HepG2 (cell line): Measurements from ENCODE around the gene ZSWIM2. TPM values are rescaled to one million over a fixed set of nuclear protein-coding genes. Genes with fewer than 3 reads are reported as not detected.

ENCODE experiments used
- ATAC-seq: fragments of 200-7000 bp; cut with Tn5 transposase; 3 replicates; pipeline ENCODE4 v1.9.1; 2020; ENCODE audit warnings: mild to moderate bottlenecking, moderate library complexity
- BruUV-seq: library from RNA; stranded (reverse); fragments of 400-500 nt; replicated peaks from 2 replicates; lab custom pipeline; 2021; lab: Mats Ljungman, UMichigan
- CTCF ChIA-PET: fragments of 300-600 bp; formaldehyde crosslinking; extraction: SDS; loops from one replicate; lab custom pipeline; 2021; ENCODE audit warnings: low total read pairs, inconsistent platforms, low intra/inter-chr PET ratio; lab: Yijun Ruan, JAX
- POLR2A ChIA-PET: fragments of 350-600 bp; sonication (Branson Sonifier 250); formaldehyde crosslinking; loops from one replicate; lab custom pipeline; 2020; ENCODE audit warnings: antibody characterized with exemption, inconsistent platforms; lab: Yijun Ruan, JAX
- DNase-seq: peaks from one replicate; pipeline ENCODE4 v3.0.0-alpha.2; 2015; ENCODE audit warnings: low spot score
- FAIRE-seq: peaks from 3 replicates; lab custom pipeline; 2011; peaks lifted over from hg19 to GRCh38; lab: Jason Lieb, UNC
- H2AFZ ChIP-seq: one replicate; pipeline ENCODE4 v1.6.1; 2011; ENCODE audit warnings: low read length, inconsistent platforms
- H3K27ac ChIP-seq: fragments of 300-600 bp; 3 replicates; pipeline ENCODE4 v1.8.0; 2011; ENCODE audit warnings: mixed run types, mild to moderate bottlenecking, mixed read lengths, low read length, inconsistent platforms; ENCODE audit not compliant: insufficient read depth; ENCODE audit errors: extremely low read length
- H3K27me3 ChIP-seq, 2 experiments: fragments of 200-600 bp in 1 of 2; 2 replicates in 1 of 2; 3 replicates in 1 of 2; pipeline versions ENCODE4 v1.6.0 to v1.8.0; 2011; ENCODE audit warnings: low read length in 2 of 2, mild to moderate bottlenecking in 2 of 2, moderate library complexity in 2 of 2, inconsistent platforms in 1 of 2; ENCODE audit not compliant: insufficient read depth in 2 of 2, control insufficient read depth in 1 of 2
- H3K36me3 ChIP-seq, 2 experiments: fragments of 200-600 bp in 1 of 2; replicated peaks in 1 of 2; 2 replicates in 1 of 2; 3 replicates in 1 of 2; pipeline versions ENCODE4 v1.5.1 to v1.8.0; 2011; ENCODE audit warnings: low read length in 2 of 2, inconsistent platforms in 1 of 2; ENCODE audit not compliant: insufficient read depth in 2 of 2, control insufficient read depth in 1 of 2
- H3K4me1 ChIP-seq: 2 replicates; pipeline ENCODE4 v1.5.1; 2012; ENCODE audit warnings: low read length, inconsistent platforms; ENCODE audit not compliant: insufficient read depth
- H3K4me2 ChIP-seq: 2 replicates; pipeline ENCODE4 v1.6.0; 2011; ENCODE audit warnings: low read depth, low read length, inconsistent platforms
- H3K4me3 ChIP-seq, 3 experiments: fragments of 200-600 bp in 1 of 3; sonication (generic), shearing (Covaris generic) in 1 of 3; replicated peaks in 1 of 3; 2 replicates each; pipeline ENCODE4 v1.5.1; 2011 to 2016; ENCODE audit warnings: low read length in 3 of 3, inconsistent platforms in 2 of 3, low read depth in 2 of 3, mild to moderate bottlenecking in 2 of 3, control low read depth in 1 of 3, mixed read lengths in 1 of 3; ENCODE audit not compliant: insufficient read depth in 1 of 3
- H3K79me2 ChIP-seq: one replicate; pipeline ENCODE4 v1.6.1; 2011; ENCODE audit warnings: low read length, inconsistent platforms; ENCODE audit not compliant: insufficient read depth
- H3K9ac ChIP-seq: 2 replicates; pipeline ENCODE4 v1.6.0; 2011; ENCODE audit warnings: mild to moderate bottlenecking, low read depth, low read length, inconsistent platforms; ENCODE audit not compliant: insufficient read depth
- H3K9me3 ChIP-seq: 2 replicates; pipeline ENCODE4 v1.5.1; 2012; ENCODE audit warnings: mild to moderate bottlenecking, low read length
- H4K20me1 ChIP-seq: 2 replicates; pipeline ENCODE4 v1.6.0; 2011; ENCODE audit warnings: inconsistent platforms, mild to moderate bottlenecking, low read length, moderate library complexity; ENCODE audit not compliant: insufficient read depth
- ARNT ChIP-seq: fragments of 450-650 bp; IDR thresholded peaks from 2 replicates; pipeline ENCODE4 v1.6.1; 2017
- BHLHE40 ChIP-seq: IDR thresholded peaks from 2 replicates; pipeline ENCODE4 v1.6.1; 2011; ENCODE audit warnings: low read length, improper control_type of control experiment
- CEBPB ChIP-seq: IDR thresholded peaks from 2 replicates; pipeline ENCODE4 v1.6.1; 2011; ENCODE audit warnings: low read depth, low read length, improper control_type of control experiment, borderline replicate concordance
- PHF5A ChIP-seq: IDR thresholded peaks from one replicate; pipeline ENCODE4 v1.6.1; 2018; ENCODE audit warnings: low read depth, missing genetic modification reagents; ENCODE audit not compliant: unreplicated experiment
- RARG ChIP-seq: sonication (generic); formaldehyde crosslinking; IDR thresholded peaks from 2 replicates; pipeline ENCODE4 v1.4.0; 2020; ENCODE audit warnings: low read depth, mild to moderate bottlenecking, missing genetic modification reagents
- SOX5 ChIP-seq: IDR thresholded peaks from 2 replicates; pipeline ENCODE4 v1.6.1; 2016; ENCODE audit warnings: borderline replicate concordance
- SP2 ChIP-seq: sonication (generic); formaldehyde crosslinking; IDR thresholded peaks from 2 replicates; pipeline ENCODE4 v1.5.1; 2020; ENCODE audit warnings: mild to moderate bottlenecking, missing genetic modification reagents
- ZNF619 ChIP-seq: sonication (generic); formaldehyde crosslinking; IDR thresholded peaks from 2 replicates; pipeline ENCODE4 v1.4.0; 2020; ENCODE audit warnings: mild to moderate bottlenecking, missing genetic modification reagents
- ZNF710 ChIP-seq: sonication (generic); formaldehyde crosslinking; IDR thresholded peaks from 2 replicates; pipeline ENCODE4 v1.5.0; 2020; ENCODE audit warnings: mild to moderate bottlenecking, missing genetic modification reagents, borderline replicate concordance
- ZSCAN20 ChIP-seq: sonication (generic); formaldehyde crosslinking; IDR thresholded peaks from 2 replicates; pipeline ENCODE4 v1.4.0; 2020; ENCODE audit warnings: missing genetic modification reagents, mild to moderate bottlenecking, borderline replicate concordance
- WGBS: methylation state at CpG from one replicate; pipeline ENCODE4 v1.1.6; 2017; ENCODE audit warnings: low lambda C conversion rate; 5-methylcytosine and 5-hydroxymethylcytosine counted together
- in situ Hi-C: cut with HindIII; loops from 2 replicates; pipeline ENCODE4 v1.10.0; 2017; ENCODE audit warnings: low pct_unique_long_range_greater_than_20kb; ENCODE audit not compliant: extremely low pct_ligation_motif_present
- intact Hi-C: fragments of 100-400 bp; cut with micrococcal nuclease; formaldehyde crosslinking; loops from one replicate; pipeline ENCODE4 v1.10.0; 2022; ENCODE audit not compliant: unreplicated experiment
- polyA plus RNA-seq, 8 experiments: library from polyadenylated mRNA; depleted of rRNA in 3 of 8; stranded (reverse) in 7 of 8; unstranded in 1 of 8; fragments of >200 nt; fragmentation: Illumina TruSeq in 4 of 8; extraction: Trizol in 4 of 8; gene quantifications; 2 replicates each; pipeline versions ENCODE4 v1.2.1 to v1.2.3, GENCODE V29; 2011 to 2016; ENCODE audit warnings: low read depth in 4 of 8, missing spikeins in 1 of 8, mixed read lengths in 1 of 8; ENCODE audit not compliant: insufficient read depth in 1 of 8
- total RNA-seq, 5 experiments: library from RNA; depleted of rRNA; stranded (reverse); fragments of >200 nt; fragmentation: Illumina TruSeq; extraction: Trizol; gene quantifications; 2 replicates each; pipeline ENCODE4 v1.2.3, GENCODE V29; 2016; ENCODE audit warnings: low read depth in 1 of 5

The ZSWIM2 gene
- total and polyA plus RNA-seq, 2 of the 13 experiments (the other 11 are each of a cell fraction or from before 2014, with no cell fraction given), result not detected

DNA sequence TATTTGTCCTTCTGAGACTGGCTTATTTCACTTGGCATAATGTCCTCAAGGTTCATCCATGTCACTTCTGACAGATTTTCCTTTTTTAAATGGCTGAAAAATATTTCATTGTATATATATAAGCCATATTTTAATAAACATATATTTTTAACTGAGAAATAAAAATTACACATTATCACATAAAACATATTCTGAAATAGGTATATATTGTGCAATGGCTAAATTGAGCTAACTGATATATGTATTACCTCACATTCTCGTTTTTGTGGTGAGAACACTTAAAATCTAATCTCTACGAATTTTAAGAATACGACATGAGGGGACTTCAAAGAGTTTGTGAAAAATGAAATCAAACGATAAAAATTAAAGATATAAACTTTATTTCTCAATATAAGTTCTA, 25.7 kb upstream of the ZSWIM2 start:
- no peaks in the 10 kb centered on the region for H4K20me1 ChIP-seq
- no peaks in the 10 kb centered on the region for H3K4me1 ChIP-seq
- no peak overlapping the region for H3K27ac ChIP-seq
- no peaks in the 10 kb centered on the region for H3K79me2 ChIP-seq
- no peak overlapping the region for H3K4me3 ChIP-seq
- in situ Hi-C loops, result loop anchor here (25.0 kb wide), 2 partner anchors 713 to 963 kb away; no protein-coding TSS in a partner anchor
- FAIRE-seq (no peak), DNase-seq (no peak), ATAC-seq (no peak)
- H3K27me3 ChIP-seq, result no peaks in the 10 kb centered on the region
- CTCF ChIA-PET, result no interaction called here
- no TSS peak for BruUV-seq
- intact Hi-C loops, result no loop called here
- WGBS, result 2% methylated on average over 4 of the region's 4 CpGs
- POLR2A ChIA-PET, result no interaction called here
- TF ChIP-seq CEBPB (peak; percentile 23; the same call in 1 of the 2 replicates), PHF5A (CRISPR knock-in tag) (no peak)
- no peak overlapping the region for H2AFZ ChIP-seq
- H3K9me3 ChIP-seq, result no peaks in the 10 kb centered on the region
- H3K4me2 ChIP-seq, result no peak overlapping the region
- no peak overlapping the region for H3K9ac ChIP-seq
- no peaks in the 10 kb centered on the region for H3K36me3 ChIP-seq

DNA sequence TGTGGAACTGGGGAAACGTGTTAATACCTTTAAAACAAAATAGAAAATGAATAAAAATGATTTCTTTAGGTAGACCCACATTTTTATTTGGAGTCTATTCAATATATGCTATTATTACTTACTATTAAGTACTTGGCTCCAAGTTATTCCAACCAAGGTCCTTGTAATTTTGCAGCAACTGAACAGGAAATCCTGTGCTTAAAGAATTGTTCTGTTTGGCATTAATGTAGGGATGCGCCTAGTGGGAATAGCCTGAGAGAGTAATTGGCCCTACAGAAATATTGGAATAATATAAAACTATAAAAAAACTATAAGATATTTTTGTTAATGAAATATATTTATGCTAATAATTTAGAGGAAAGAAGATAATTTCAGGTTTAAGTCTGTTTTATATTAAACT, 22.9 kb upstream of the ZSWIM2 start:
- 17% methylated on average over 2 of the region's 2 CpGs for WGBS
- Histone ChIP-seq H3K27ac (no peak overlapping the region), H3K4me1 (no peaks in the 10 kb centered on the region), H2AFZ (no peak overlapping the region), H3K36me3 (no peaks in the 10 kb centered on the region), H4K20me1 (no peaks in the 10 kb centered on the region), H3K79me2 (no peaks in the 10 kb centered on the region)
- ATAC-seq (no peak), DNase-seq (no peak)
- in situ Hi-C loops (loop anchor here (25.0 kb wide), 2 partner anchors 715 to 965 kb away; no protein-coding TSS in a partner anchor), intact Hi-C loops (no loop called here)
- CTCF ChIA-PET, result no interaction called here
- BruUV-seq, result no TSS peak
- TF ChIP-seq RARG (no peak), ZNF710 (CRISPR knock-in tag) (no peak), ZSCAN20 (CRISPR knock-in tag) (no peak), ARNT (no peak), BHLHE40 (no peak), SOX5 (CRISPR knock-in tag) (no peak), ZNF619 (CRISPR knock-in tag) (no peak), SP2 (CRISPR knock-in tag) (no peak)
- TF ChIP-seq, all 625 proteins: peak for 0
- H3K4me2 ChIP-seq, result no peak overlapping the region
- POLR2A ChIA-PET, result no interaction called here
- no peaks in the 10 kb centered on the region for H3K9me3 ChIP-seq
- FAIRE-seq, result no peak
- H3K4me3 ChIP-seq, result no peak overlapping the region
- no peak overlapping the region for H3K9ac ChIP-seq
- H3K27me3 ChIP-seq, result no peaks in the 10 kb centered on the region
